Stimulated activated CD4-positive, alpha-beta T cell treated with anti-CD3 and anti-CD28 coated beads, Interleukin-12 subunit alpha, Interleukin-12 subunit beta, amount 100 ng/mL, for 48 hours (primary cell): ENCODE results near the gene PPP1R36.
"Not testable (repeated sequence)": the region's sequence is repeated elsewhere in the genome, so short reads cannot be mapped to it uniquely, and the experiment has no call there.

Source experiments
- DNase-seq, 3 donors: peaks; one replicate each; pipeline ENCODE4 v3.0.0-alpha.2; 2020; ENCODE audit warnings: low read depth in 2 of 3, low spot score in 1 of 3

The PPP1R36 gene

GRCh38 chr14:64611358-64612020 lies 61.7 kb downstream of the PPP1R36 start:
- no peak for DNase-seq

- no peak for DNase-seq
Measured at GRCh38 chr14:64612021-64612380, 62.2 kb downstream of the PPP1R36 start.

GRCh38 chr14:64612971-64613666 lies 63.4 kb downstream of the PPP1R36 start:
- DNase-seq = no peak

GRCh38 chr14:64614166-64614565 lies 64.4 kb downstream of the PPP1R36 start:
- no peak for DNase-seq

GRCh38 chr14:64614805-64615391 lies 65.1 kb downstream of the PPP1R36 start:
- no peak for DNase-seq

- not testable (repeated sequence) for DNase-seq
Measured at GRCh38 chr14:64617872-64618408, 68.2 kb downstream of the PPP1R36 start.

- no peak for DNase-seq
Measured at GRCh38 chr14:64620910-64621309, 71.1 kb downstream of the PPP1R36 start.

- no peak for DNase-seq
Measured at GRCh38 chr14:64623554-64624165, 73.9 kb downstream of the PPP1R36 start.

- no peak for DNase-seq
Measured at GRCh38 chr14:64625386-64626232, 75.8 kb downstream of the PPP1R36 start.

GRCh38 chr14:64628940-64629408 lies 79.2 kb downstream of the PPP1R36 start:
- no peak for DNase-seq

GRCh38 chr14:64630778-64631177 lies 81.0 kb downstream of the PPP1R36 start:
- no peak for DNase-seq

GRCh38 chr14:64631222-64631621 lies 81.5 kb downstream of the PPP1R36 start:
- not testable (repeated sequence) for DNase-seq

GRCh38 chr14:64632056-64632455 lies 82.3 kb downstream of the PPP1R36 start:
- no peak for DNase-seq

GRCh38 chr14:64634558-64634957 lies 84.8 kb downstream of the PPP1R36 start:
- DNase-seq = no peak

GRCh38 chr14:64636208-64636979 lies 86.6 kb downstream of the PPP1R36 start:
- DNase-seq = peak; percentile 55 to 74 (median 57)

- no peak for DNase-seq
Measured at GRCh38 chr14:64636980-64637429, 87.2 kb downstream of the PPP1R36 start.

GRCh38 chr14:64637735-64638473 lies 88.1 kb downstream of the PPP1R36 start:
- no peak for DNase-seq

GRCh38 chr14:64638625-64639024 lies 88.9 kb downstream of the PPP1R36 start:
- DNase-seq = no peak
